Body of pancreas (tissue), 4 donors: ENCODE measurements around the gene ERC1.

Experiments
- POLR2A ChIP-seq, 3 donors: fragments of 450-650 bp; IDR thresholded peaks; one replicate each; pipeline ENCODE4 v1.6.1; 2016; ENCODE audit warnings: antibody characterized with exemption in 3 of 3, mild to moderate bottlenecking in 2 of 3
- TF ChIP-seq, protein P1 (sequence below), 7 experiments: fragments of 450-650 bp in 4 of 7; fragments of 200-600 bp in 3 of 7; sonication (generic) in 3 of 7; IDR thresholded peaks; one replicate each; pipeline ENCODE4 v1.5.1; 2016 to 2019; ENCODE audit warnings: antibody characterized with exemption in 7 of 7

DNA sequence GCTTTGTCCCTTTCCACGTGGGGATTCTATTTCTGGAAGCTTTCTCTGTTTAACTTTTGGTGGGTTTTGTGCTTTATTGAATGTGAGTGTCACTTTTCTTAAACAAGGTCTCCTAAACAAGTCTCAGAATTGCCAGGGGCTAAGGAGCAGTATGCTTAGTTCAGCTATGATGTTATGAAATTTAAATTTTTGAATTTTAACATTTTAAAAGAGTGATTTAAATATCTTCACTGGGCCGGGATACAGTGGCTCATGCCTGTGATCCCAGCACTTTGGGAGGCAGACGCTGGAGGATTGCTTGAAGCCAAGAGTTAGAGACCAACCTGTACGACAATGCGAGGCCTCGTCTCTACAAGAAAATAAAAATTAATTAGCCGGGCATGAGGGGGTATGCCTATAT is 276.2 kb downstream of the ERC1 start:
- TF ChIP-seq, protein P1, sequence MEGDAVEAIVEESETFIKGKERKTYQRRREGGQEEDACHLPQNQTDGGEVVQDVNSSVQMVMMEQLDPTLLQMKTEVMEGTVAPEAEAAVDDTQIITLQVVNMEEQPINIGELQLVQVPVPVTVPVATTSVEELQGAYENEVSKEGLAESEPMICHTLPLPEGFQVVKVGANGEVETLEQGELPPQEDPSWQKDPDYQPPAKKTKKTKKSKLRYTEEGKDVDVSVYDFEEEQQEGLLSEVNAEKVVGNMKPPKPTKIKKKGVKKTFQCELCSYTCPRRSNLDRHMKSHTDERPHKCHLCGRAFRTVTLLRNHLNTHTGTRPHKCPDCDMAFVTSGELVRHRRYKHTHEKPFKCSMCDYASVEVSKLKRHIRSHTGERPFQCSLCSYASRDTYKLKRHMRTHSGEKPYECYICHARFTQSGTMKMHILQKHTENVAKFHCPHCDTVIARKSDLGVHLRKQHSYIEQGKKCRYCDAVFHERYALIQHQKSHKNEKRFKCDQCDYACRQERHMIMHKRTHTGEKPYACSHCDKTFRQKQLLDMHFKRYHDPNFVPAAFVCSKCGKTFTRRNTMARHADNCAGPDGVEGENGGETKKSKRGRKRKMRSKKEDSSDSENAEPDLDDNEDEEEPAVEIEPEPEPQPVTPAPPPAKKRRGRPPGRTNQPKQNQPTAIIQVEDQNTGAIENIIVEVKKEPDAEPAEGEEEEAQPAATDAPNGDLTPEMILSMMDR (IDR thresholded peaks at IDR 0.05), result no peak
- TF ChIP-seq POLR2A (IDR thresholded peaks at IDR 0.05), result no peak
